A549 (cell line): ENCODE measurements around the gene CEP192. TPM values are rescaled to one million over a fixed set of nuclear protein-coding genes. Genes with fewer than 3 reads are reported as not detected.

Experiments used
- ATAC-seq, 2 experiments: fragments of 200-7000 bp in 1 of 2; fragments of >200 bp in 1 of 2; cut with Nextera tagmentation in 1 of 2; cut with Tn5 transposase in 1 of 2; 3 replicates each; pipeline versions ENCODE4 v1.8.0 to v1.9.1; 2018 to 2020; ENCODE audit warnings: mild to moderate bottlenecking in 1 of 2, moderate library complexity in 1 of 2
- CTCF ChIA-PET: fragments of 300-600 bp; sonication (Branson Sonifier 250); formaldehyde crosslinking; extraction: SDS; loops from one replicate; lab custom pipeline; 2021; ENCODE audit warnings: antibody characterized with exemption, inconsistent platforms; lab: Yijun Ruan, JAX
- POLR2A ChIA-PET: fragments of 350-600 bp; formaldehyde crosslinking; extraction: SDS; loops from one replicate; lab custom pipeline; 2021; ENCODE audit warnings: antibody characterized with exemption, inconsistent platforms; lab: Yijun Ruan, JAX
- DNase-seq, 2 experiments: peaks; one replicate each; pipeline versions ENCODE4 v3.0.0 to v3.0.0-alpha.2; 2011 to 2016; ENCODE audit warnings: low read depth in 1 of 2, low spot score in 1 of 2
- FAIRE-seq: peaks from 2 replicates; lab custom pipeline; 2011; peaks lifted over from hg19 to GRCh38; lab: Jason Lieb, UNC
- H3K27ac ChIP-seq, 2 experiments: fragments of >200 bp; sonication (Bioruptor Twin); formaldehyde crosslinking; 3 replicates each; pipeline ENCODE4 v1.5.1; 2016 to 2017
- H3K4me1 ChIP-seq: fragments of >200 bp; sonication (Bioruptor Twin); formaldehyde crosslinking; 3 replicates; pipeline ENCODE4 v1.6.1; 2016
- H3K4me2 ChIP-seq: fragments of >200 bp; sonication (Bioruptor Twin); formaldehyde crosslinking; 3 replicates; pipeline ENCODE4 v1.6.1; 2016
- H3K4me3 ChIP-seq: fragments of >200 bp; sonication (Bioruptor Twin); formaldehyde crosslinking; 3 replicates; pipeline ENCODE4 v1.5.1; 2016
- H3K9me3 ChIP-seq: fragments of >200 bp; sonication (Bioruptor Twin); formaldehyde crosslinking; 3 replicates; pipeline ENCODE4 v1.6.1; 2016
- CBX2 ChIP-seq: fragments of 200-600 bp; sonication (generic); IDR thresholded peaks from 2 replicates; pipeline ENCODE4 v1.6.1; 2016; ENCODE audit warnings: low read depth, mild to moderate bottlenecking, borderline replicate concordance
- EHF ChIP-seq: fragments of 250-450 bp; sonication (Bioruptor Pico); IDR thresholded peaks from 2 replicates; pipeline ENCODE4 v1.5.0; 2020; ENCODE audit warnings: mild to moderate bottlenecking
- HDAC2 ChIP-seq: fragments of 200-600 bp; sonication (generic); IDR thresholded peaks from 2 replicates; pipeline ENCODE4 v1.6.1; 2016
- HOXB13 ChIP-seq: fragments of 250-450 bp; sonication (Bioruptor Pico); IDR thresholded peaks from 2 replicates; pipeline ENCODE4 v1.5.0; 2020; ENCODE audit warnings: low read depth, mild to moderate bottlenecking, moderate library complexity
- HOXB5 ChIP-seq: fragments of 250-450 bp; sonication (Bioruptor Pico); IDR thresholded peaks from 2 replicates; pipeline ENCODE4 v1.5.0; 2020; ENCODE audit warnings: mild to moderate bottlenecking, moderate library complexity
- JUN ChIP-seq, 2 experiments: fragments of >200 bp; sonication (Bioruptor Twin); formaldehyde crosslinking; IDR thresholded peaks; 2 replicates in 1 of 2; 3 replicates in 1 of 2; pipeline ENCODE4 v1.6.1; 2016 to 2017
- KDM5A ChIP-seq: fragments of 200-600 bp; sonication (generic); IDR thresholded peaks from 2 replicates; pipeline ENCODE4 v1.6.1; 2016; ENCODE audit warnings: antibody characterized with exemption, mild to moderate bottlenecking
- MAFK ChIP-seq: fragments of 450-650 bp; IDR thresholded peaks from 2 replicates; pipeline ENCODE4 v1.6.1; 2014; ENCODE audit not compliant: partially characterized antibody
- MYC ChIP-seq: IDR thresholded peaks from 2 replicates; pipeline ENCODE4 v1.6.1; 2012; ENCODE audit warnings: mild to moderate bottlenecking, inconsistent platforms, low read length, improper control_type of control experiment, borderline replicate concordance
- POLR2A ChIP-seq: IDR thresholded peaks from 2 replicates; pipeline ENCODE4 v1.6.1; 2012; ENCODE audit warnings: mild to moderate bottlenecking, low read length
- RAD21 ChIP-seq, 2 experiments: fragments of >200 bp in 1 of 2; sonication (Bioruptor Twin) in 1 of 2; formaldehyde crosslinking in 1 of 2; IDR thresholded peaks in 1 of 2; conservative IDR thresholded peaks in 1 of 2; 2 replicates in 1 of 2; 3 replicates in 1 of 2; pipeline ENCODE4 v1.6.1; 2012 to 2018; ENCODE audit warnings: inconsistent platforms in 1 of 2
- RFX5 ChIP-seq: fragments of 450-650 bp; IDR thresholded peaks from 2 replicates; pipeline ENCODE4 v1.7.1; 2014; ENCODE audit warnings: antibody characterized with exemption, mild to moderate bottlenecking, moderate library complexity
- SREBF2 ChIP-seq: fragments of 450-650 bp; IDR thresholded peaks from 2 replicates; pipeline ENCODE4 v1.6.1; 2014; ENCODE audit warnings: mild to moderate bottlenecking, moderate library complexity
- TFCP2L1 ChIP-seq: fragments of 250-450 bp; sonication (Bioruptor Pico); IDR thresholded peaks from 2 replicates; pipeline ENCODE4 v1.5.0; 2021; ENCODE audit warnings: mild to moderate bottlenecking
- ZC3H11A ChIP-seq: fragments of 450-650 bp; IDR thresholded peaks from 2 replicates; pipeline ENCODE4 v1.6.1; 2014; ENCODE audit warnings: antibody characterized with exemption, mild to moderate bottlenecking
- ZFP36 ChIP-seq: fragments of 450-650 bp; IDR thresholded peaks from 2 replicates; pipeline ENCODE4 v1.6.1; 2014; ENCODE audit warnings: borderline replicate concordance; ENCODE audit not compliant: partially characterized antibody
- ZSCAN20 ChIP-seq: fragments of 250-450 bp; sonication (Bioruptor Pico); IDR thresholded peaks from 2 replicates; pipeline ENCODE4 v1.8.0; 2022; ENCODE audit warnings: mild to moderate bottlenecking, moderate library complexity
- WGBS: methylation state at CpG from one replicate; pipeline ENCODE4 v1.1.6; 2017; ENCODE audit errors: missing lambda C conversion rate; 5-methylcytosine and 5-hydroxymethylcytosine counted together
- polyA plus RNA-seq, 4 experiments: library from polyadenylated mRNA; depleted of rRNA in 3 of 4; stranded (reverse); fragments of >200 nt; fragmentation: RNase III in 1 of 4; extraction: RNeasy Plus Mini Kit Qiagen cat#74134 plus additional on column Dnase treatment in 1 of 4; gene quantifications; 2 replicates in 3 of 4; 3 replicates in 1 of 4; pipeline ENCODE4 v1.2.3, GENCODE V29; 2011 to 2017
- TF ChIP-seq, protein P1 (sequence below): IDR thresholded peaks from 2 replicates; pipeline ENCODE4 v1.6.1; 2012
- TF ChIP-seq, protein P2 (sequence below): IDR thresholded peaks from 2 replicates; pipeline ENCODE4 v1.6.1; 2012; ENCODE audit warnings: low read depth, borderline replicate concordance
- TF ChIP-seq, protein P3 (sequence below): fragments of 250-450 bp; sonication (Bioruptor Pico); IDR thresholded peaks from 2 replicates; pipeline ENCODE4 v1.5.0; 2020; ENCODE audit warnings: low read depth, mild to moderate bottlenecking, moderate library complexity
- TF ChIP-seq, protein P4 (sequence below): fragments of 450-650 bp; IDR thresholded peaks from 2 replicates; pipeline ENCODE4 v1.6.1; 2014; ENCODE audit warnings: antibody characterized with exemption

Gene CEP192
- polyA plus RNA-seq, 2 of the 4 experiments (the other 2 are of a cell fraction) = 8.9 to 21.1 TPM

DNA sequence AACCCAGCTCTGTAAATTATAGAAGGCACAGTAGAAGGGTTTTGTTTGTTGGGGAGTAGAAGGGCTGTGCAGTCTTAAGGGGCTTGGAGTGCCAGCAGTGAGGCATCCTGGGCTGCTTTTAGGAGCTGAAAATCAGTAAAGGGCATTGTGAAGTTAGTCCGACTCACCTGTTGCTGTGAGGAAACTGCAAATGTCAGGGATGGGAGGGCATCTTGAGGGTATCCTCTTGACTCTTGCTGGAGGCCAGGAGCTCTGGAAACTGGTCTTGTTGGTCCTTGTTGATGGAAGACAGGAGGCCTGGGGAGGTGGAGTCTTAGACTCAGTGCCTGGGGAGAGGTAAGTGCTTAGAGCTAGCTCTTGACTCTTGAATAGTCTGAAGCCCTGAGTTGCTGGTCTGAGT, 14.1 kb downstream of the CEP192 start:
- Histone ChIP-seq H3K4me2 (no peak overlapping the region), H3K4me3 (no peak overlapping the region), H3K27ac (no peak overlapping the region), H3K9me3 (no peaks in the 10 kb centered on the region), H3K4me1 (no peaks in the 10 kb centered on the region)
- DNase-seq (no peak), ATAC-seq (no peak), FAIRE-seq (no peak)
- TF ChIP-seq RAD21 (conservative IDR thresholded peaks at IDR 0.05 in 1 of 2, IDR thresholded peaks at IDR 0.05 in 1 of 2) (no peak), ZFP36 (no peak), RFX5 (no peak), HOXB13 (CRISPR knock-in tag) (no peak), JUN (IDR thresholded peaks at IDR 0.05) (no peak), KDM5A (no peak), SREBF2 (no peak)
- TF ChIP-seq, protein P1, sequence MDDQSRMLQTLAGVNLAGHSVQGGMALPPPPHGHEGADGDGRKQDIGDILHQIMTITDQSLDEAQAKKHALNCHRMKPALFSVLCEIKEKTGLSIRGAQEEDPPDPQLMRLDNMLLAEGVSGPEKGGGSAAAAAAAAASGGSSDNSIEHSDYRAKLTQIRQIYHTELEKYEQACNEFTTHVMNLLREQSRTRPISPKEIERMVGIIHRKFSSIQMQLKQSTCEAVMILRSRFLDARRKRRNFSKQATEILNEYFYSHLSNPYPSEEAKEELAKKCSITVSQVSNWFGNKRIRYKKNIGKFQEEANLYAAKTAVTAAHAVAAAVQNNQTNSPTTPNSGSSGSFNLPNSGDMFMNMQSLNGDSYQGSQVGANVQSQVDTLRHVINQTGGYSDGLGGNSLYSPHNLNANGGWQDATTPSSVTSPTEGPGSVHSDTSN = no peak
- TF ChIP-seq, protein P2, sequence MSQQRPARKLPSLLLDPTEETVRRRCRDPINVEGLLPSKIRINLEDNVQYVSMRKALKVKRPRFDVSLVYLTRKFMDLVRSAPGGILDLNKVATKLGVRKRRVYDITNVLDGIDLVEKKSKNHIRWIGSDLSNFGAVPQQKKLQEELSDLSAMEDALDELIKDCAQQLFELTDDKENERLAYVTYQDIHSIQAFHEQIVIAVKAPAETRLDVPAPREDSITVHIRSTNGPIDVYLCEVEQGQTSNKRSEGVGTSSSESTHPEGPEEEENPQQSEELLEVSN = no peak
- TF ChIP-seq, protein P3, sequence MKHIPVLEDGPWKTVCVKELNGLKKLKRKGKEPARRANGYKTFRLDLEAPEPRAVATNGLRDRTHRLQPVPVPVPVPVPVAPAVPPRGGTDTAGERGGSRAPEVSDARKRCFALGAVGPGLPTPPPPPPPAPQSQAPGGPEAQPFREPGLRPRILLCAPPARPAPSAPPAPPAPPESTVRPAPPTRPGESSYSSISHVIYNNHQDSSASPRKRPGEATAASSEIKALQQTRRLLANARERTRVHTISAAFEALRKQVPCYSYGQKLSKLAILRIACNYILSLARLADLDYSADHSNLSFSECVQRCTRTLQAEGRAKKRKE (CRISPR knock-in tag) = no peak
- TF ChIP-seq, protein P4, sequence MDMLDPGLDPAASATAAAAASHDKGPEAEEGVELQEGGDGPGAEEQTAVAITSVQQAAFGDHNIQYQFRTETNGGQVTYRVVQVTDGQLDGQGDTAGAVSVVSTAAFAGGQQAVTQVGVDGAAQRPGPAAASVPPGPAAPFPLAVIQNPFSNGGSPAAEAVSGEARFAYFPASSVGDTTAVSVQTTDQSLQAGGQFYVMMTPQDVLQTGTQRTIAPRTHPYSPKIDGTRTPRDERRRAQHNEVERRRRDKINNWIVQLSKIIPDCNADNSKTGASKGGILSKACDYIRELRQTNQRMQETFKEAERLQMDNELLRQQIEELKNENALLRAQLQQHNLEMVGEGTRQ = no peak
- CTCF ChIA-PET = interaction anchor here (0.5 to 1.5 kb wide), 3 partner anchors 32 to 155 kb away, joined by 3 to 4 read pairs (median 4); no protein-coding TSS in a partner anchor
- POLR2A ChIA-PET = no interaction called here
- WGBS = 86% methylated on average over 1 of the region's 1 CpG

DNA sequence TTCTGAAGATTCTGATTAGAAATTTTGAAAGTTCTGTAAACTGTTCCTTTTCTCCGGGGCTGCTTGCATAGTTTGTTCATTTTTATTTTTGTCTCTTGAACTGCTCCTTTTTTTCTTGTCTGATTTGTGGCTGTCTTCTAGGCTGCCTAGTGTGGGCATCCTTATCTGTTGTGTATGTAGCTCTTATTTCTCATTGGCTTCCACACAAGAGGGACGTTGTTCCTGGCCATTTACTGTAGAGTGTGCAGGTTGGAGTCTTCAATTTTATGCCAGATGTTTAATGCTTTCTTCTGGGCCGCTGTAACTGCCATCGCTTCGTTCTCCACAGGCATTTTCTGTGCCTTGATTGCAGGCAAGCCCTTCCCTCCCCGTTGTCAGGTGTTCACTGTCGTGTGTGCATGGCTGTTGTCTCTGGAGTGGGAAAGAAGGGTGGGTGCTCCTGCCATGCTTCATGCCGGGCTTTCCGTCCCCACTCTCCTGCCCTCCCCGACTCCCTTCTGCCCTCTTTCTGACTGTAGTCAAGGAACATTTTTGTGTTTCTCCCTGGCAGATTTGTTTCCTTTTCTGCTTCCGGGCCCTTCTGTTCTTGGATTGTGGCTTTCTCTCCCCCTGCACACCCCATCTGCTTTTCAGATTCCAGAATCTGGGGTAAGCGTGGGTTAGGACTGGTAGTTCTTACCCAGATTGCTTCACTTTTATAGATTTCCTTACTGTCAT, 15.5 kb downstream of the CEP192 start:
- no peak for DNase-seq
- no peaks in the 10 kb centered on the region for H3K4me1 ChIP-seq
- 88% methylated on average over 12 of the region's 12 CpGs for WGBS
- CTCF ChIA-PET = interaction anchor here (0.6 kb wide), 1 partner anchor 755 kb away, joined by 3 read pairs; no protein-coding TSS in a partner anchor
- TF ChIP-seq ZC3H11A (no peak), ZSCAN20 (CRISPR knock-in tag) (no peak), EHF (CRISPR knock-in tag) (no peak), HDAC2 (no peak), POLR2A (no peak), TFCP2L1 (CRISPR knock-in tag) (no peak), RFX5 (no peak)
- TF ChIP-seq, protein P3 (CRISPR knock-in tag) = no peak
- ATAC-seq = no peak
- no peak overlapping the region for H3K4me3 ChIP-seq
- no peak overlapping the region for H3K4me2 ChIP-seq
- no peaks in the 10 kb centered on the region for H3K9me3 ChIP-seq
- no peak for FAIRE-seq
- H3K27ac ChIP-seq = no peak overlapping the region
- POLR2A ChIA-PET = no interaction called here

DNA sequence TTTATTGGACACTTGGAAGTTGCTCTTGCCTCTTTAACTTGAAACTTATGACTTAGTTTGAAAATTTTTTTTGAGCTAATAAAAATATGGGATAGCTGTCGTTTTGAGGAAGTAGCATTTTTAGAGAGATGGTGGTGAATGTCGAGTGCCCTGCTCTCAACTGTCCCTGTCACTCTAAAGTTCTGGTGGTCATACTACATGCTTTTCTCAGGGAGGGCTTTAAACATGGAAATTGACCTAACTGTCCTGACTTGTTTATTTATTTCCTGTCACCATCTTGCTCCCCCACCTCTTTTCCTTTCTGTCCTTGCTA, 16.0 kb downstream of the CEP192 start:
- ATAC-seq (no peak), DNase-seq (no peak), FAIRE-seq (no peak)
- POLR2A ChIA-PET = no interaction called here
- Histone ChIP-seq H3K27ac (no peak overlapping the region), H3K9me3 (no peaks in the 10 kb centered on the region), H3K4me2 (no peak overlapping the region), H3K4me3 (no peak overlapping the region), H3K4me1 (no peaks in the 10 kb centered on the region)
- TF ChIP-seq CBX2 (no peak), MAFK (no peak), HOXB5 (CRISPR knock-in tag) (no peak), HDAC2 (no peak), MYC (no peak)
- TF ChIP-seq, protein P1 = no peak
- 86% methylated on average over 2 of the region's 2 CpGs for WGBS
- CTCF ChIA-PET = no interaction called here
